Panc1 (cell line): ENCODE results near the gene GNRHR.

Source experiments
- CTCF ChIP-seq: fragments of 450-650 bp; IDR thresholded peaks from 2 replicates; pipeline ENCODE4 v1.5.1; 2017; ENCODE audit warnings: mild to moderate bottlenecking
- REST ChIP-seq, 2 experiments: IDR thresholded peaks; 2 replicates each; pipeline ENCODE4 v1.6.1; 2011 to 2012; ENCODE audit warnings: low read depth in 2 of 2, control low read depth in 1 of 2, low read length in 1 of 2, mild to moderate bottlenecking in 1 of 2, moderate library complexity in 1 of 2; ENCODE audit not compliant: insufficient read depth in 1 of 2

- TF ChIP-seq CTCF (no peak), REST (IDR thresholded peaks at IDR 0.05; ENCODE audit: insufficient read depth in 1 of 2, low read depth in 2 of 2, low read length in 1 of 2) (no peak)
These were observed 26.9 kb downstream of the GNRHR start for GRCh38 chr4:67727124-67727850.
